Iris pigment epithelial cell (primary cell): ENCODE data around the gene CCDC40.
A peak's percentile ranks its signal among the peaks of the same experiment; 100 is the strongest.

Experiments
- DNase-seq: peaks from one replicate; pipeline ENCODE4 v3.0.0-alpha.2; 2011; ENCODE audit warnings: low read depth

The CCDC40 gene

DNA sequence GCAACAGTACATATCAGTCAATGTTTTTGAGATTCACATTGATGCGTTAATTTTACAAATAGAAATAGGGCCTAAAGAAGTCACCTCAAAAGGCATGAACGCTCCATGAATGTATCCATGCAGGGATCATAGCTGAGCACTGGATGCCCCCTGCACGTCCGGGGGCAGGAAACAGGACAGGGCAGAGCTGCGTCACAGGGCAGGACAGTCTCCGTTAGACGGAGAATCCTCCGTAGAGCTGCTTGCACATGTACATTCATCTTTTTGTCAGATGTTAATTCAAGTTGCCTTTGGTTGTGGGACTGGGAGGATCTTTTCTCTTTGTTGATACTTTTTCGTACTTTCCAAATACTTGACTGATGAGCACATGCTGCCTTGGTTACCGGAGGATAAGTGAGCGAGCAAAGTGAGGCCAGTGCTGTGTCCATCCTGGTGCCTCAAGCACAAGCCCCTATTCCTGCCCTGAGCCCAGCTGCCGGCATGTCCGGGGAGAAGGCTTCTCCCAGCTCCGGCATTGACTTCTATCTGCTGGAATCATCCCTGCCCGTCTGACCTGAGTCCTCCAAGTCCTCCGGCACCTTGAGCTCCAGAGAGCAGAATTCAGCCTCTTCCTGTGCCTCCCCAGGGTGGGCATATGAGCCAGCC, 80.0 kb downstream of the CCDC40 start:
- peak; percentile 34 for DNase-seq

DNA sequence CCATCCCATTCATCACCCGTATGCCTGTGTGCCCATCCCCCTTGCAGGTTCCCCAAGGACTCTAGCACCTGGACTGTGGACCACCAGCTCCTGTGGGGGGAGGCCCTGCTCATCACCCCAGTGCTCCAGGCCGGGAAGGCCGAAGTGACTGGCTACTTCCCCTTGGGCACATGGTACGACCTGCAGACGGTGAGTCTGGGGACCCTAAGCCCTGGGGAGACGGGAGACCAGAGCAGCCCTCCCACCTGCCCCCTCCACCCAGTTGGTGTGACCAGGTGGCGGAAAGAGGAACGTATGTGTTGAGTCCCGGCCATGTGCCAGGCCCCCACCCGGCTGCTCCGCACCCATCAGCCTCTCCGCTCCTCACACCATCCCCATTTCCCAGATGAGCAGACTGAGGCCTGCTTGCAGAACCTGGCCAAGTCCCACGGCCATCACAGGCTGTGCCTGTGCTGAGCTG, 80.5 kb downstream of the CCDC40 start:
- no peak for DNase-seq

DNA sequence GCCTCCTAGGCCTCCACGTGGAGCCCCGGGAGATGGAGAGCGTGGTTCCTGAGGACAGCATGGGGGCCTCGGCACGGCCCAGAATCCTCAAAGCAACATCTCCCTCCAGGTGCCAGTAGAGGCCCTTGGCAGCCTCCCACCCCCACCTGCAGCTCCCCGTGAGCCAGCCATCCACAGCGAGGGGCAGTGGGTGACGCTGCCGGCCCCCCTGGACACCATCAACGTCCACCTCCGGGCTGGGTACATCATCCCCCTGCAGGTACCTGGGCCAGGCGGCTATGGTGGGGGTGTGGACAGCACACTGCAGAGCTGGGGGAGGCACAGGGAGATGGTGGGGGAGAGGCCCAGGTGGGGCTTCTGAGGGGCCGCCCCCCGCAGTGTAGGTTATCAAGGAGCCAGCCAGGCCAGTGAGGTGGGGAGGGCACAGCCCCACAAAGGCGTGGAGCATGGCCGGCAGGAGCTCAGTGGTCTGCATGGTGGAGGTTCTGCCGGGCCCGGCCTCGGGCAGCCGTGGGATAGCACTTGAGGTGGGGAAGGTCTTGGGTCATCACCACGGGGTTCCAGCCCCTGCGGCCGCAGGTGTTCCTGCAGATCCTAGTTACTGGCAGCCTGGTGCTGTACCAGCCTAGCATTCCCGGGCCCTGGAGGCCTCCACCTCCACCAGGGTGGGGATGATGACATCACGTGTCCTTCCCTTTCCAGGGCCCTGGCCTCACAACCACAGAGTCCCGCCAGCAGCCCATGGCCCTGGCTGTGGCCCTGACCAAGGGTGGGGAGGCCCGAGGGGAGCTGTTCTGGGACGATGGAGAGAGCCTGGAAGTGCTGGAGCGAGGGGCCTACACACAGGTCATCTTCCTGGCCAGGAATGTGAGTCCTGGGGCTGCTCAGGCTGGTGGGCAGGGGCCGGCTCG, 81.3 kb downstream of the CCDC40 start:
- DNase-seq, result no peak

DNA sequence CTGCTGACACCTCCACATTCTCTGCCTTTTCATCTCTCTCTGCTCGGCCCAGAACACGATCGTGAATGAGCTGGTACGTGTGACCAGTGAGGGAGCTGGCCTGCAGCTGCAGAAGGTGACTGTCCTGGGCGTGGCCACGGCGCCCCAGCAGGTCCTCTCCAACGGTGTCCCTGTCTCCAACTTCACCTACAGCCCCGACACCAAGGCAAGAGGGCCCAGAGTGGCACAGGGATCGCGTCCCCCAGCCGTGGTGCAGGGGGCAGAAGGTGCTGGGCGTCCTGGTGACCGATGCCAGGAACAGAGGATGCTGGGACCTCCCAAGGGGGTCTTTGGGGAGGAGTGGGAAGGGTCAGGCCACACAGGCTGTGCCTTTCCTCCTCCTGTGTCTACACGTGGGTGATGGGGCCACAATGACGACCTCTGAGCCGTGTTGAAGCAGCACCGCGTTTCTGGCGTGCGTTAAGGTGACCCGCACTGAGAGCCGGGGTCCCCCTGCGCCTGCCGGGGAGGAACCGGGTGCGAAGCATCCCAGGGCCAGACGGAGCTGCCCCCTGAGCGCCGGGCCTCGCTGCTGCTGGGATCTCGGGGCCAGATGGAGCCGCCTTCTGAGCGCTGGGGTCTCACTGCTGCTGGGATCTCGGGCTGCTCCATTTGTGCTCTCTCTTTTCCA, 82.3 kb downstream of the CCDC40 start:
- DNase-seq, result no peak

DNA sequence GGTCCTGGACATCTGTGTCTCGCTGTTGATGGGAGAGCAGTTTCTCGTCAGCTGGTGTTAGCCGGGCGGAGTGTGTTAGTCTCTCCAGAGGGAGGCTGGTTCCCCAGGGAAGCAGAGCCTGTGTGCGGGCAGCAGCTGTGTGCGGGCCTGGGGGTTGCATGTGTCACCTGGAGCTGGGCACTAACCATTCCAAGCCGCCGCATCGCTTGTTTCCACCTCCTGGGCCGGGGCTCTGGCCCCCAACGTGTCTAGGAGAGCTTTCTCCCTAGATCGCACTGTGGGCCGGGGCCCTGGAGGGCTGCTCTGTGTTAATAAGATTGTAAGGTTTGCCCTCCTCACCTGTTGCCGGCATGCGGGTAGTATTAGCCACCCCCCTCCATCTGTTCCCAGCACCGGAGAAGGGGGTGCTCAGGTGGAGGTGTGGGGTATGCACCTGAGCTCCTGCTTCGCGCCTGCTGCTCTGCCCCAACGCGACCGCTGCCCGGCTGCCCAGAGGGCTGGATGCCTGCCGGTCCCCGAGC, 82.9 kb downstream of the CCDC40 start:
- no peak for DNase-seq

DNA sequence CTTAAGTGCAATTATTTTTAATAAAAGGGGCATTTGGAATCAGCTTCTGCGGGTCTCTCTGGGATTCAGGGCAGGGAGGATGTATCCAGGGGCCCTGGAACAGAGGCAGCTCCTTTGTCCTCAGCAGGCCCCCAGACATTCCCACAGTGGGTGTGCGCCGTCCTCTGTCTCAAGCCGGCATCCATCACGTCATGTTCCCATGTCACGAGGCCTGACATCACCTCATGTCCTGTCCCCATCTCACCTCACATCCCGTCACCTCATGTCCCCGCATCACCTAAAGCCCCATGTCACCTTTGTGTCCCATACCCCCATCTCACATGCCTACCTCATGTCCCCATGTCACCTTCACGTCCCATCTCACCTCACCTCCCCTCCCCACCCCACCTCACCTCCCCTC, 83.4 kb downstream of the CCDC40 start:
- no peak for DNase-seq

DNA sequence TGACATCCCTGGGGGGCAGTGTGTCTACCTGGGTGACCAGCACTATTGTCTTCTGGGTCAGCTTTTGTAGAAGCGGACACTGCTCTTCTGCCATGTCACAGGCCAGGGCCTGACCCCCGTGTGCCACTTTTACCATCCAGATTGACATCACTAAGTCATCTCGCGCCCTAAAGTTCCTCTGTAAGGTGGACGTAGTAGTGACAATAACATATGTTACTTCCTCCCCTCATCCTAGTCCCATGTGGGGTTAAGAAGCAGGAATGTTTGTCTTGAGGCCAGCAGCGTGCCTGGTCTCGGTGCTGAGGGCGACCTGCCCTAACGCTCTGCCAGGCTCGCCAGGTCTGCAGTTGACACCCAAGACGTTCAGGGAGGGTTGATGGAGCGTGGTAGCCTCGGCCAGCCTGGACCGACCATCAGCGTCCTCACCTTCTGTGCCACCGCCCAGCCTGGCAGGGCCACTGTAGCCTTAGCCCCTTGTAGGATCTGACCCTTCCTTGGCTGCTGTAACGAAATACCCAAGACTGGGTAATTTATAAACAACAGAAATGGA, 85.7 kb downstream of the CCDC40 start:
- DNase-seq, result no peak

DNA sequence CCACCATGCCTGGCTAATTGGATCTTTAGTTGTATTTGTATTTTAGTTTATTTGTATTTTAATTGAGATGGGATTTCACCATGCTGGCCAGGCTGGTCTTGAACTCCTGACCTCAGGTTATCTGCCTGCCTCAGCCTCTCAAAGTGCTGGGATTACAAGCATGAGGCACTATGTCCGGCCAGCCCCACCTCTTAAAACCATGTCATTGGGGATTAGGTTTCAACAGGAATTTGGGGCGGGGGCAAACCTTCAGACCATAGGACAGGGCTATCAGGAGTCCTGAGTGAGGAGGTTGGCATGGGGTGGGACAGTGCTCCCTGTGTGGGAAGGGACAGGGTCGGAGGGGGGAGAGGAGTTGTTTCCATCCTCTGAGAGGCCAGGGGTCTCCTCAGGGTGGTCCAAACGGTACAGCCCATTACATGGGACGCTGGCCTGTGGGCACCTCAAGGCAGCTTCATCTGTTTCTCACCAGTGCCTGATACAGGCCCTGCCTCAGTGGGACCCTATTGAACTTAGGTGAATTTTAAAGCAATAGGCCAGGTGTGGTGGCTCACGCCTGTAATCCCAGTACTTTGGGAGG, 86.6 kb downstream of the CCDC40 start:
- no peak for DNase-seq

DNA sequence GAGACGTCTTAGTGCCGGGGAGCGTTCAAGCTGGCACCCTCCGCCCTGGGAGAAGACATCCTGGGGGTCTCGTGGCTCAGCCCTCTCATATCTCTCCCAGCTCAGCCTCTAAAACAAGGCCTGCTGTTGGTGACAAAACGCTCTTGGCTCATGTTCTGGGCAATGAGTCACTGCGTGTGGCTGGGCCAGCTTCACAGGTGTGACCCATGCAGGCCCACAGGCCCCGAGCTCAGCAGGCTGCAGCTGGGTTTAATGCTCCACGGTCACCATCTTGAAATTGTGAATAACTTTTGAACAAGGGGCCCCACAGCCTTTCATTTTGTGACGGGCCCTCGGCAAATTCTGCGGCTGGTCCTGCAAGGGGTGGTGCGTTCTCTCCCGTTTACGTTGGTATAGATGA, 87.3 kb downstream of the CCDC40 start:
- peak; percentile 21 for DNase-seq

DNA sequence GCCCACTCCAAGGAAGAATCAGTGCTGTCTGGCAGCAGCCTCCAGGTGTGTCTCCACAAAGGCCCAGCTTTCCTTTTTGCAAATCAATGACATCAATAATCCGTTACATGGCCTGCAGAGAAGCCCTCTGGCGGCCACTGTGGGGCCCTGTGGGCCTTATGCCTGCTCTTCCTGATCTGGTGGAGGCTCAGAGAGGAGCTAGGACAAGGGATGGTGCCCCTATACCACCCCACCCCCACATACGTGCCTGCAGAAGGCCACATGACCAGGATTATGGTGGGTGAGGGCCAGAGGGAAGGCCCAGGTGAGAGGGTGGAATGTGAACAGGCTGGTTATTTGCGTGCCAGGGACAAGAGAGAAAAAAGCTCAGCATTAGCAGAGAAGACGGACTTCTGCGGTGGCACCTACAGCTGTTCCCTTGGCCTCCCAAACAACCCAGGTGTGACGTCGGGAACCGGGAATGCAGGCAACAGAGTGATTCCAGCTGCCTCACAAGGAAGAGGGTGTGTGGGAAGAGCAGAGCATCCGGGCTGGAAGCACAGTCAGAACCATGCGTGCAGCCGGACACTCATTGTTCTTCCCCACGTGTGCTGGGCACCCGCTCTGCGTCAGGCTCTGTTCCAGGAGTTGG, 88.0 kb downstream of the CCDC40 start:
- peak; percentile 33 for DNase-seq

DNA sequence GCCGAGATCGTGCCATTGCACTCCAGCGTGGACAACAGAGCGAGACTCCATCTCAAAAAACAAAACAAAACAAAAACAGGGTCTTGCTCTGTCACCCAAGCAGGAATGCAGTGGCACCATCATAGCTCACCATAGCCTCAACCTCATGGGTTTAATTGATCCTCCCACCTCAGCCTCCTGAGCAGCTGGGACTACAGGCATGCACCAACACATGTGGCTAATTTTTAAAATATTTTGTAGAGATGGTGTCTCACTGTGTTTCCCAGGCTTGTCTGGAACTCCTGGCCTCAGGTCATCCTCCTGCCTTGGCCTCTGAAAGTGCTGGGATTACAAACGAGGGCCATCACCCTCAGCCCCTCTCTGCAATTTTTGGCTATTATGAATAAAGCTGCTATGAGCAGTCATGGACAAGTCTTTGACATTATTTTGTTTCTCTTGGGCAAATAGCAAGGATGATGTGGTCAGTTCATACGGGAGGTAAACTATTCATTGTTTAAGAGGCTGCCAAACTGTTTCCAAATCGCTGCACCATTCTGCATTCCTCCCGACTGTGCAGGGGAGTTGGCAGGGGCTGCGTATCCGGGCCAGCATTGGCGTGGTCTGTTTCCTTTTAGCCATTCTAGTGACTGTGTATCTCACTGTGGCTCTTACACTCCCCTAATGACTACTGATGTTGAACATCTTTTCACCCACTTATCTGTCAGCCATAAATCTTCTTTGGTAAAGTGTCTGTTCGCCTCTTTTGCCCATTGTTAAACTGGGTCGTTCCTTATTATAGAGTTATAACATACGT, 89.4 kb downstream of the CCDC40 start:
- peak; percentile 72 for DNase-seq

DNA sequence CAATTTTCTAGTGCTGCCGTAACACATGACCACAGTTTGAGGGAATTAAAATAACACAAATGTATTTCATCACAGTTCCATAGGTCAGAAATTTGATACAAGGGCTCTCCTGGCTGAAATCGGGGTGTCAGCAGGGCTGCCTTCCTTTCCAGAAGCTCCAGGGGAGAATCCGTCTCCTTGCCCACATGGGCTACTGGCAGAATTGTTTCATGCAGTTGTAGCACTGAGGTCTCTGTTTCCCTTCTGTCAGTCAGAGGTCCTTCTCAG, 89.9 kb downstream of the CCDC40 start:
- peak; percentile 42 for DNase-seq

DNA sequence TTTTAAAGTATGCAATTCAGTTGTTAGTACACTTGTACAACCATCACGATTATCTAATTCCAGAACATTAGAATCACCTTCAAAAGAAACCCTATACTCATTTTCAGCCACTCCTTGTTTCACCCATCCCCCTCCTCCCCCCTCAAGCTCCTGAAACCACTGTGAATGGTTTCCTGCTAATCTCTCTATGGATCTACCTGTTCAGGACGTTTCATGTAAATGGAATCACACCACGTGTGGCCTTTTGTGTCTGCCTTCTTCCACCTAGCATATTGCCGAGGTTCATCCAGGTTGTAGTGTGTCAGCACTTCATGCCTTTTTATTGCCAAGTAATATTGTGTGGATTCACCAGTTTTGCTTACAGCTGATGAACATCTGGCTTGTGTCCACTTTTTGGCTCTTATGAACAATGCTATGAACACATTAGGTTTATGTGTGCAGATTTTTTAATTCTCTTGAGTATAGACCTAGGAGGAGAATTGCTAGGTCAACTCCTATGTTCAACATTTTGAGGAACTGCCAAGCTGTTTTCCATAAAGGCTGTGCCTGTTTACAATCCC, 92.6 kb downstream of the CCDC40 start:
- DNase-seq, result no peak

DNA sequence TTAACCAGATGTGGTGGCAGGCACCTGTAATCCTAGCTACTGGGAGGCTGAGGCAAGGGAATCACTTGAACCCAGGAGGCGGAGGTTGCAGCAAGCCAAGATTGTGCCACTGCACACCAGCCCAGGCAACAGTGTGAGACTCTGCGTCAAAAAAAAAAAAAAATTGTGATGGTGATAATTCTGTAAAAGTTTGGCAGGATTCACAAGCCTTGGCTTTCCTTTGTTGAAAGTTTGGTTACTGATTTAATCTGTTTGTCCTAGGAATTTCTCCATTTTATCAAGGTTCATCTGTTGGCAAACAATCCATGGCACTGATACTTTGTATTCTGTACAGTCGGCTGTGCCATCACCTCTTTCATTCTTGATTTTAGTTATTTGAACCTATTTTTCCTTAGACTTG, 94.5 kb downstream of the CCDC40 start:
- no peak for DNase-seq

DNA sequence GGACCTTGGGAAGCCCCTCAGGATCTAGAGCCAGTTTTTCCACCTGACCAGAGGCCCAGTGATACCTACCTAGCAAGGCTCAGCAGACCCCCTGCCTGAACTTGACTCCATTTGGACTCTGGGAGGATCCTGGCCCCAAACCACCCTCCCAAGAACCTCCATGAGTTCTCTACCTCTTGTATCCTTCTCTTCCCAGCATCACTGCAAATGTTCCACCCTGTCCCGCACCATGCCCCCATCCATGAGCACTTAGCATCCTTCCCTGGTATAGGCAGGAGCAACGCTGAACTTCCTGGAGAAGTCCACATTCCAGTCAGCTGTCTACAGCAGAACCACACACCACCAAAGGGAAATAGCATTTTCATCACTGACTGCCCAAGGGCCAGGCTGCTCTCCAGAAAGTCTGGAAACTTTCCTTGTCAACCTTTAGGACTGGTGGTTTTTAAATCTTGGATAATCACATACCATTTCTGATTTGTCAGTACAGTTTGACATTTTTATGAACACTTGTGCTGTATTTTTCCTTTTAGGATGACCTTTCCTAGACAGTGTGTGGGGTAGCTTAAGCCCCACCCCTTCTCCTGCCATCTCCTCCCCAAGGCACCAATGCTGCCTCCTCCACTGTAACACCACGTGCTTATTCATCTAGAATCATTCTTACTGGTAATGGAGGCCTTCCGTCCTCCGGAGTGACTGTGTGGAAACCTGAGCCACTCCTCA, 96.6 kb downstream of the CCDC40 start:
- DNase-seq, result no peak

DNA sequence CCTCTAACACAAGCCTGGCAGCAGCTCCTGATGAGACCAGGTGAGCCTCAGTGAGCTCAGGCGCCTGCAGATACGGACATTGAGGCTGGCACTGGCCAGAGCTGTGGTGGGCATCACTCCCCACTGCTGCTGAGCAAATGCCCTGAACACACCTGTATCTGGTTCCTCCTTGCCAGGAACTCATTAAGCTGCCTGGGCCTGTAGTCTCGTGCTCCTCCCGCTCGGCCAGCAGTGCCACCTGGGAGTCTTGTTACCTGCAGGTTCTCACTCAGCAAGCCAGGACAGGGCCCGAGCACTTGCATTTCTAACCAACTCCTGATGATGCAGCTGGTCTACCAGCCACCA, 97.2 kb downstream of the CCDC40 start:
- no peak for DNase-seq

DNA sequence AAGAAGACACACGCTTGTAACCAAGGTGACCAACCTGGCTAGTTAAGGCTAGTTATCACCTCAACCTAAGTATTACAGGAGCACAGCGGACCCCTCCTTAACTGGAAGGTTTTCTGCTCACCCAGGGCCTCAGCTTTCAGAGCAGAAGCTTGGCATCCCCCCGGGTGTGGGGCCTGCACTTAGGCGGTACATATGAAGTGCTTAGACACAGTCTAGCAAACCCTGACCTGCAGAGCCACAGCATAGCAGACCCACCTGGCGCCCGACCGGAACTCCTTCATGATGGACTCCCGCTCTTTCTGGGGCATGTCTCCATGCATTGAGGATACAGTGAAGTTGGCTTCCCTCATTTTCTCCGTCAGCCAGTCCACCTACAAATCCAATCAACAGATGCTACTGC, 100.7 kb downstream of the CCDC40 start:
- DNase-seq, result no peak

DNA sequence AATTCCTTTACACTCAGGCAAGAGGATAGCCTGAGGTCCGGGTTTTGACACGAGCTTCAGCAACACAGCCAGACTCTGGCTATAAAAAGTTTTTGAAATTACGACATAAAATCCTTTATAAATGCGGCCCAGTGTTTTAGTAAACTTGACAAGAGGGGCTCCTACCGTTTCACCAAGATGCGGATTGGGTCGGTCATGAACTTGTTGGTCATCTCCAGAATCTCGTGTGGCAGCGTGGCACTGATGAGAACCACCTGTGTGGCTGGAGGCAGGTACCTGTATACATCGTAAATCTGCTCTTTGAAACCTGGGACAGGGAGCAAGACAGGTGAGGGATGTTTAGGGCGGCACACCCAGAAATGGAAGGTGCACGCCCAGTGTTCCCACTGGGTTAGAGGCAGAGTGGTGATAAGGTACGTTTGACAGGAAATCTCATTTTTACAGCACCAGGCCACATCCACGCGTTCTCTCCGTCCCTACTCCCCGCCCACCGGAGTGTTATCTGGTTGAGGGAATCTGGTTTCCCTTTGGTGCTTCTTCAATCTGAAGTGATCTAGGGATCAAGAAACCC, 102.5 kb downstream of the CCDC40 start:
- no peak for DNase-seq

DNA sequence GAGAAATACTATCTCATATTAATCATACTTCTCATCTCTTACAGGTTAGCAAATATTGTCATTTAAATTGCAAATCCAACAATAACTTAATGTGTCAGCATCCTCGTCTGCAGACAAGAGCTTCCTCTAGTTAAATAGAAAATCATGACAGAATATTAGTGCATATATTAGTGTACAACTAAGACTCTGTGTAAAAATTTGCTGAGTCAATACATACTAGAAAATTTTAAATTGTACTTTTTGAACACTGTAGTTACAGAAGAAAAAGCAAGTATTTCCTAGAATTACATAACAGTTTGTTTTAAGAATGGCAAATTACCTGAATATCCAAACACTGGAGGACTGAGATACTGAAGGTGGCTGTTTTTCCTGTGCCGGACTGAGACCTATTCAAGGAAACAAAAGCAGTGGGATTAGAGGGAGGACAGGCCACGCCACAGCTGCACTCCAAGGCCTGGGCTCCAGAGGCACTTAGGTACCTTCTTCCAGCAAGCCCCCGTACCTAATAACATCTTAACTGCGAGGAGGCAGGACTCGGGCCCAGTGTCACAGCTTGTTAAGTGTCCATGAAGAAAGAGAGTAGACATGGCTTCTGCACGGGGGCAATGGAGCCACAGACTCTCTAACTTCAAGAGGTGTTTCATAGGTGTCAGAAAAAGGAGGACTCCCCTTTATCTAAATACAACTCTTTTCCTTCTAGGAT, 105.2 kb downstream of the CCDC40 start:
- no peak for DNase-seq
